Right atrium auricular region (tissue), 2 donors: Measurements from ENCODE around the gene USP20. TPM values are rescaled to one million over a fixed set of nuclear protein-coding genes. Genes with fewer than 3 reads are reported as not detected.

Experiments
- DNase-seq: peaks from one replicate; pipeline ENCODE4 v3.0.0-alpha.2; 2019; ENCODE audit warnings: low spot score
- H3K27ac ChIP-seq, 2 donors: fragments of 200-600 bp; sonication (generic); 1 replicate in 1 of 2; 2 replicates in 1 of 2; pipeline ENCODE4 v1.5.1; 2016 to 2019
- H3K27me3 ChIP-seq, 2 donors: fragments of 200-600 bp; sonication (generic); one replicate each; pipeline versions ENCODE4 v1.5.1 to v1.6.0; 2017 to 2019
- H3K36me3 ChIP-seq: fragments of 200-600 bp; sonication (generic); one replicate; pipeline ENCODE4 v1.5.1; 2016
- H3K4me1 ChIP-seq, 2 donors: fragments of 200-600 bp; sonication (generic); one replicate each; pipeline versions ENCODE4 v1.5.1 to v1.6.0; 2017 to 2019
- H3K4me3 ChIP-seq, 2 donors: fragments of 200-600 bp; sonication (generic); 1 replicate in 1 of 2; 2 replicates in 1 of 2; pipeline ENCODE4 v1.5.1; 2017 to 2019; ENCODE audit warnings: mild to moderate bottlenecking in 1 of 2, moderate library complexity in 1 of 2
- H3K9me3 ChIP-seq, 2 donors: fragments of 200-600 bp; sonication (generic); one replicate each; pipeline ENCODE4 v1.5.1; 2019
- total RNA-seq, 2 donors: library from RNA; depleted of rRNA; stranded (reverse); fragments of >200 nt; gene quantifications; one replicate each; pipeline ENCODE4 v1.1.0, GENCODE V29; 2016
- TF ChIP-seq, protein P1 (sequence below), 2 donors: fragments of 200-600 bp; sonication (generic); IDR thresholded peaks; one replicate each; pipeline ENCODE4 v1.5.1; 2019; ENCODE audit warnings: antibody characterized with exemption in 2 of 2

USP20 gene
- total RNA-seq, 2 donors from 2014 or later, result 12.9 to 14.5 TPM

DNA sequence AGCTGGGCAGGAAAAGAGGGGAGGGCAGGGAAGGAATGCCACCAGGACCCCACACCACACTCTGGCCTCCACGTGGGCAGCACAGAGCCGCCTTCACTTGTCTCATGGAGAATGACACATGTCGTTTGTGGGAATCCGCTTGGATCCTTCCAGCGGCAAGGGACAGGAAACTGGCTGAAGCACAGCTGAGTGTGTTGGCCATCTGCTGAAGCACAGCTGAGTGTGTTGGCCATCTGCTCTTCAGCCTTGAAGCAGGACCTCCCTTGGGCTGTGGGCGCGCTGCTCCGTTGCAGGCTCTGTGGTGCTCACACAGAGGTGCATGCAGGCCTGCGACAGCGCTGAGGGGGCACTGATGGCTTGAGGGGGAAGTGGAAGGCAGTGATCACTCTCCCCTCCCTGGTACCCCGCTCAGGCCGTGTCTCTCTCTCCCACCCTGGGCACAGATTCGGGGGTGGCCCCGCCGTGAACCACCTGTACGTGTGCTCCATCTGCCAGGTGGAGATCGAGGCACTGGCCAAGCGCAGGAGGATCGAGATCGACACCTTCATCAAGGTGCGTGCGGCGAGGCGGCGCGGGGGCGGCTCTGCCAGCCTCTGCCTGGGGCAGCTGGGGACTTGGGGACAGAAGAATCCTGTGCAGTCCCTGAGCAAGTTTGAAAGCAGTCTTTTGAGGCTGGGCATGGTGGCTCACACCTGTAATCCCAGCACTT lies 40.6 kb downstream of the USP20 start:
- Histone ChIP-seq H3K4me1 (no peaks in the 10 kb centered on the region), H3K9me3 (no peaks in the 10 kb centered on the region), H3K27me3 (no peaks in the 10 kb centered on the region), H3K4me3 (no peak overlapping the region), H3K27ac (no peak overlapping the region), H3K36me3 (peaks cover 41% of the 10 kb centered on the region)
- DNase-seq, result no peak
- TF ChIP-seq, protein P1, sequence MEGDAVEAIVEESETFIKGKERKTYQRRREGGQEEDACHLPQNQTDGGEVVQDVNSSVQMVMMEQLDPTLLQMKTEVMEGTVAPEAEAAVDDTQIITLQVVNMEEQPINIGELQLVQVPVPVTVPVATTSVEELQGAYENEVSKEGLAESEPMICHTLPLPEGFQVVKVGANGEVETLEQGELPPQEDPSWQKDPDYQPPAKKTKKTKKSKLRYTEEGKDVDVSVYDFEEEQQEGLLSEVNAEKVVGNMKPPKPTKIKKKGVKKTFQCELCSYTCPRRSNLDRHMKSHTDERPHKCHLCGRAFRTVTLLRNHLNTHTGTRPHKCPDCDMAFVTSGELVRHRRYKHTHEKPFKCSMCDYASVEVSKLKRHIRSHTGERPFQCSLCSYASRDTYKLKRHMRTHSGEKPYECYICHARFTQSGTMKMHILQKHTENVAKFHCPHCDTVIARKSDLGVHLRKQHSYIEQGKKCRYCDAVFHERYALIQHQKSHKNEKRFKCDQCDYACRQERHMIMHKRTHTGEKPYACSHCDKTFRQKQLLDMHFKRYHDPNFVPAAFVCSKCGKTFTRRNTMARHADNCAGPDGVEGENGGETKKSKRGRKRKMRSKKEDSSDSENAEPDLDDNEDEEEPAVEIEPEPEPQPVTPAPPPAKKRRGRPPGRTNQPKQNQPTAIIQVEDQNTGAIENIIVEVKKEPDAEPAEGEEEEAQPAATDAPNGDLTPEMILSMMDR (IDR thresholded peaks at IDR 0.05), result no peak

DNA sequence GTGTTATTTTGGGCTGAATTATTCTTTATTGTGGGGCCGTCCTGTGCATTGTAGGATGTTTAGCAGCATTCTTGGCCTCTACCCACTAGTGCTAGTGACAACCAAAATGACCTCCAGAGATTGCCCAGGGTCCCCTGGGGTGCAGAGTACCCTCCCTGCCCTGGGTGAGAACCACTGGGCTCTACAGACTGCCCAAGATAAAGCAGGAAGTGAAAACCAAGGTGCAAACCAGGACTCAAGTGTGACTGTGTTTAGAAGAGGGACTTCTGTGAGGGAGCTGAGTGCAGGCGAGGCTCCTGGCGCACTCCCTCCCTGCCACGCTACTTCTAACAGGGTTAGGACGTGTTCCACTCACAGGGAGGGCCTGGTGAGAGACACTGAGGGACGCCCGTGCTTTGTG lies 41.6 kb downstream of the USP20 start:
- no peak overlapping the region for H3K27ac ChIP-seq

DNA sequence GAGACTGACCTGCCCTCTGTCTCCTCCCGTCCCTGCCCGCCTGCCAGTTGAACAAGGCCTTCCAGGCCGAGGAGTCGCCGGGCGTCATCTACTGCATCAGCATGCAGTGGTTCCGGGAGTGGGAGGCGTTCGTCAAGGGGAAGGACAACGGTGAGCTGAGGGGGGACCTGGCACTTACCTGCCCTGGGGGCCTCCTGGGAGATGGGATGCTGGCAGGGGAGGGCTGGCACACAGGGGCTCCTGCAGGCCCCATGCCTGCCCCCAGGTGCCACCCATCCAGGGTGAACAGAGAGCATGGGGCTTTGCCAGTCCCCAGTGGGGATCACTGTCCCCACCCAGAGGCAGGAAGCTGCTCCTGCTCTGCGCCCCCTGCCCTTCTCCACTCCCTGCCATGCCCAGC lies 43.0 kb downstream of the USP20 start:
- H3K9me3 ChIP-seq, result no peaks in the 10 kb centered on the region
- H3K4me3 ChIP-seq, result no peak overlapping the region
- H3K27ac ChIP-seq, result no peak overlapping the region
- peaks cover 41% of the 10 kb centered on the region for H3K36me3 ChIP-seq
- TF ChIP-seq, protein P1 (IDR thresholded peaks at IDR 0.05), result no peak
- DNase-seq, result no peak
- no peaks in the 10 kb centered on the region for H3K27me3 ChIP-seq
- no peaks in the 10 kb centered on the region for H3K4me1 ChIP-seq

More for the DNA sequence above, 41.6 kb downstream of the USP20 start:
- Histone ChIP-seq H3K36me3 (peaks cover 41% of the 10 kb centered on the region), H3K4me3 (no peak overlapping the region), H3K4me1 (no peaks in the 10 kb centered on the region), H3K9me3 (no peaks in the 10 kb centered on the region), H3K27me3 (no peaks in the 10 kb centered on the region)
- no peak for DNase-seq
- TF ChIP-seq, protein P1 (IDR thresholded peaks at IDR 0.05), result no peak

DNA sequence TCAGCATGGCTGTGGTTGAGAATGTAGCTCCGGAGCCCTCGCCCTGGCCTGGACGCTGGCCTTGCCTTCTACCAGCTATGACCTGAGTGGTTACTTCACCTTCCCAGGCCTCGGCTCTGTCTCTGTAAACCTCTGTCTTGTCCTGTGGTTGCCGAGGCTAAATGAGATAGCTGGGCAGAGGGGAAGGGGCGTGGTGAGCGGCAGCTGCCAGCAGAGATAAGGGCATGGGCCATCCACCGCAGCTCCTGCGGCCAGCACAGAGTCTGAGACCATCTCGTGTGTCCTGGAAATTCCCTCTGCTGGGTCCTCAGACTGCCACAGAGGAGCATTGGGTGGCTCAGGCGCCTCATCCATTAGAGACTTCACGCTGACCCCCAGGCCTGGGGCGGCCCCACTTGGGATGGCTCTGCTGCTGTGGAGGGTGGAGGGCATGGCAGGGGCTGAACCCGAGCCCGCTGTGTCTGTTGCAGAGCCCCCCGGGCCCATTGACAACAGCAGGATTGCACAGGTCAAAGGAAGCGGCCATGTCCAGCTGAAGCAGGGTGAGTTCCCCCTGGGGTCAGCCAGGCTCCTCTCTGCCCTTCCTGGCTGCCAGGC lies 43.9 kb downstream of the USP20 start:
- DNase-seq, result no peak
- Histone ChIP-seq H3K27ac (no peak overlapping the region), H3K4me1 (peaks cover 0 to 8% of the 10 kb centered on the region in 2 donors), H3K9me3 (no peaks in the 10 kb centered on the region), H3K36me3 (peaks cover 35% of the 10 kb centered on the region), H3K4me3 (no peak overlapping the region), H3K27me3 (no peaks in the 10 kb centered on the region)
- TF ChIP-seq, protein P1 (IDR thresholded peaks at IDR 0.05), result no peak

DNA sequence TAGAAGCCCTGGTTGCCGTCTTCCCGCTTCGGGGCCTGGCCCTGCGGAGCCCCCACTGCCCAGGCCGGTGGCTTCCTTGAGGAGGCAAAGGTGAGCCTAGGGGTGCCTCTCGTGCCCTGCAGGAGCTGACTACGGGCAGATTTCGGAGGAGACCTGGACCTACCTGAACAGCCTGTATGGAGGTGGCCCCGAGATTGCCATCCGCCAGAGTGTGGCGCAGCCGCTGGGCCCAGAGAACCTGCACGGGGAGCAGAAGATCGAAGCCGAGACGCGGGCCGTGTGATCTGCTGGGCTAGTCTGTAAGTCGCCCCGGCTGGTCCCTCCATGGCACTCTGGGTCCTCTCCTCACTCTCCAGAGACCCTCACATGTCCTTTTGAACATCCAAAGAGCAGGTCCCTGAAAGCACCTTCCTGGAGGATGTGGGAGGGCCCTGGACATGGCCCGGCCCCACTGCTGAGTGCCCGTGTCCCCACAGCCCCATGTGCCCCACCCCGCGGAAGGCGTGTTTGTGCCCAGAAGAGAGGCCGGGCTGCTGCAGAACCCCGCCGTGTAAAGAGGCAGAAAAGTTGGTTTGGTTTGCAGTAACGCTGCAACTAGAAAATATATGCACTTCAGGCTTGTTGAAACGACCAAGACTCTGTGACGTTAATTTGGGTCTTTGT lies 44.9 kb downstream of the USP20 start:
- Histone ChIP-seq H3K4me3 (no peak overlapping the region), H3K27ac (no peak overlapping the region), H3K36me3 (peaks cover 25% of the 10 kb centered on the region), H3K9me3 (no peaks in the 10 kb centered on the region), H3K27me3 (no peaks in the 10 kb centered on the region), H3K4me1 (peaks cover 0 to 17% of the 10 kb centered on the region in 2 donors)
- TF ChIP-seq, protein P1 (IDR thresholded peaks at IDR 0.05), result no peak
- DNase-seq, result no peak
